ENCODE data around the gene GNB5. TPM values are rescaled to one million over a fixed set of nuclear protein-coding genes. Genes with fewer than 3 reads are reported as not detected.

The GNB5 gene
- total RNA-seq, 1 donor, result 58.3 TPM

DNA sequence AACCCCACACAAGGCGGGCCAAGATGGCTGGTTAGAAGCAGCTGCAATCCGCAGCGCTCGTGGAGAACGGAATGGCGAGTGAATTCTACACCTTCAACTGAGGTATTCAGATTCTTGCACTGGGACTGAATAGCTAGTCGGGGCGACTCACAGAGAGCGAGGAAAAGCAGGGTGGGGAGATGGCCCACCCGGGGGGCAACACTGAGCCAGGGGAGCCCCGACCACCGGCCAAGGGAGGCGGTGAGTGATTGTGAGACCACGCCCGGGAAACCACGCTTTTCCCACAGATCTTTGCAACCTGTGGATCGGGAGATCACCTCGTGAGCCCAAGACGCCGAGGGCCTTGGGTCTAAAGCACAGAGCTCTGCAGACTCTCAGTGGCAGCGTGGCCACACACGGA lies 28.3 kb downstream of the GNB5 start:
- TF ChIP-seq, protein P1, sequence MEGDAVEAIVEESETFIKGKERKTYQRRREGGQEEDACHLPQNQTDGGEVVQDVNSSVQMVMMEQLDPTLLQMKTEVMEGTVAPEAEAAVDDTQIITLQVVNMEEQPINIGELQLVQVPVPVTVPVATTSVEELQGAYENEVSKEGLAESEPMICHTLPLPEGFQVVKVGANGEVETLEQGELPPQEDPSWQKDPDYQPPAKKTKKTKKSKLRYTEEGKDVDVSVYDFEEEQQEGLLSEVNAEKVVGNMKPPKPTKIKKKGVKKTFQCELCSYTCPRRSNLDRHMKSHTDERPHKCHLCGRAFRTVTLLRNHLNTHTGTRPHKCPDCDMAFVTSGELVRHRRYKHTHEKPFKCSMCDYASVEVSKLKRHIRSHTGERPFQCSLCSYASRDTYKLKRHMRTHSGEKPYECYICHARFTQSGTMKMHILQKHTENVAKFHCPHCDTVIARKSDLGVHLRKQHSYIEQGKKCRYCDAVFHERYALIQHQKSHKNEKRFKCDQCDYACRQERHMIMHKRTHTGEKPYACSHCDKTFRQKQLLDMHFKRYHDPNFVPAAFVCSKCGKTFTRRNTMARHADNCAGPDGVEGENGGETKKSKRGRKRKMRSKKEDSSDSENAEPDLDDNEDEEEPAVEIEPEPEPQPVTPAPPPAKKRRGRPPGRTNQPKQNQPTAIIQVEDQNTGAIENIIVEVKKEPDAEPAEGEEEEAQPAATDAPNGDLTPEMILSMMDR (IDR thresholded peaks at IDR 0.05; ENCODE audit: insufficient read depth, low read depth, low read length), result no peak
- no peak overlapping the region for H3K4me3 ChIP-seq (ENCODE audit: low read depth, low read length)

DNA sequence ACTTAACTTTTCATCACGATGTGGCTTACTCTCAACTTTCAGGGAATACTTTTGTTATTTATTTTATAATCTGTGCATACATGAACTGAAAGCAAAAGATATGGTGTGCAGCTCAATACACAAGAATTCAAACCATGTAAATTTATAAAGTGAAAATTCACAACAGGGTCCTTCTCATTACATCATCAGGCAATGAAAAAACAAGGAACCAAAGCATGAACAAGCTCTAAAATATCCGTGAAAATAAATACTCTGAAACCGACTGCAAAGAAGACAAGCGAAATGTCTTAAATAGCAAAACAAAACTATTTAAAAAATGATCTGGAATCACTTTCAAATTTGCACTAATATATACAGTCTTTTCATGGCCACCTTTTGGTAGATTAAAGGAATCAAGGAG lies 28.9 kb downstream of the GNB5 start:
- peak; percentile 38 for DNase-seq (ENCODE audit: low read depth)
- no peak overlapping the region for H3K4me3 ChIP-seq (ENCODE audit: low read depth, low read length)
- TF ChIP-seq, protein P1 (IDR thresholded peaks at IDR 0.05; ENCODE audit: insufficient read depth, low read depth, low read length), result no peak

More for the DNA sequence above, 28.3 kb downstream of the GNB5 start:
- DNase-seq (ENCODE audit: low read depth), result no peak

DNA sequence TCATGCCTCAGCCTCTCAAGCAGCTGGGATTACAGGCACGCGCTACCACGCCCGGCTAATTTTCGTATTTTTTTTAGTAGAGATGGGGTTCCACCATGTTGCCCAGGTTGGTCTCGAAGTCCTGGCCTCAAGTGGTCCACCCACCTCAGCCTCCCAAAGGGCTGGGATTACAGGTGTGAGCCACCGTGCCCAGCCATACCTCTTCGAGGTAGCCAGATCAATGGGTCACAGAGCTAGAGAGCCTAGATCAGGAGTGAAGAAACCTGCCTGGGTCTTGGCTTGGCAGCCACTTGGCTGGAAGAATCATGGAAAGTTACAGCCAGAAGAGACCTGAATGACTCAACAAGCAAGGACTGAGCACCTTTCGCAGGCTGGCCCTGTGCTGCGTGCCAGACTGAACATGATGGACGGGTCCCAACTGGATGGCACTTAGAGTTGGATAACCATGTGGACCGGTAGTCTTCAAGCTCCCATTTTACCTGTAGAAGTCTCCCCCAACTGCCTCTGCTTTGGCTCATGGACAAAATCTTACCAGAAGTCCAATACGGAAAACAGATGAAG lies 29.7 kb downstream of the GNB5 start:
- no peak overlapping the region for H3K4me3 ChIP-seq (ENCODE audit: low read depth, low read length)
- no peak for DNase-seq (ENCODE audit: low read depth)
- TF ChIP-seq, protein P1 (IDR thresholded peaks at IDR 0.05; ENCODE audit: insufficient read depth, low read depth, low read length), result no peak

DNA sequence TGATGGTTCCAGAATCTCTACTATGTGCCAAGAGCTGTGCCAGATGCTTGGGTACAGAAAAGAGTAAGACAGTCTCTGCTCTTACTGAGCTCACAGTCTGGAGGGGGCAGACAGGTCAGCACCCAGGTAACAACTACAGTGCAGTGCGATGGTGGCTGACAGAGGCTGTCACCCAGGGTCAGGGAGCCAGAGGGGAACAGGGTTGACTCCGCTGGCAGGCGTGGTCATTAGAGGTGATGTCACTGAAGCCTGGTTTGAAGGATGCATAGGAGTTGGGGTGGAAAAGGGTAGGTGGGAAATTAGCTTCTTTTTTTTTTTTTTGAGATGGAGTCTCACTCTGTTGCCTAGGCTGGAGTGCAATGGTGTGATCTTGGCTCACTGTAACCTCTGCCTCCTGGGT lies 31.5 kb downstream of the GNB5 start:
- no peak for DNase-seq (ENCODE audit: low read depth)
- TF ChIP-seq, protein P1 (IDR thresholded peaks at IDR 0.05; ENCODE audit: insufficient read depth, low read depth, low read length), result no peak
- H3K4me3 ChIP-seq (ENCODE audit: low read depth, low read length), result no peak overlapping the region

DNA sequence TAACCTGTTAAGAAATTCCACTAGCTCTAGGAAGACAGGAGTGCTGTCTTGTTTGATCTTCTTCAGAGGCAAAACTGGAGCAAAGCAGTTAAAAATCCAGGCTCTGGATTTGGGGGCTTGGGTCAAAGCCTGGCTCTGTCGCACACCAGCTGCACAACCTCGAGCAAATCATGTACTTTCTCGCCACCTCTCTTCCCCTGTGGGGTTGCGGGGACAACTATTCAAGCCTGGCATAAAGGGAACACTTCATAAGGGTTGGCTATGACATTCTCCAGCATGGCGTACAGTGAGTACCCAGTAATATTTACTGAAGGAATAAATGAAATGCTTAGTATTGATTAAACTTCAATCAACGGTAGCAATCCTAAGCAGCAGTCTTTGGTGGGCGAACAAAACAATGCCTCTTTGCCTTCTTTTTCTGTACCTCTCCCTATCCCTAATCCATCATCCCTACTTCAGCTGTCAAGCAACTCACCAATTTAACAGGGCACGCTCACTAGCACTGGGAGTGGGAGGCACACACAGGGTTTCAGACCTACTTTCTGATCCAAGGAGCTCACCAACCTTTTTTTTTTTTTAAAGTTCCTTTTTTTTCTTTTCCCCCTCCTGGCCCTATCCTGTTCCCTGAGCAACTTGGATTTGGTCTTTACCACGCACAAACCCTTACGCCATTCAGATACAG lies 33.0 kb downstream of the GNB5 start:
- no peak overlapping the region for H3K4me3 ChIP-seq (ENCODE audit: low read depth, low read length)
- TF ChIP-seq, protein P1 (IDR thresholded peaks at IDR 0.05; ENCODE audit: insufficient read depth, low read depth, low read length), result no peak
- no peak for DNase-seq (ENCODE audit: low read depth)

DNA sequence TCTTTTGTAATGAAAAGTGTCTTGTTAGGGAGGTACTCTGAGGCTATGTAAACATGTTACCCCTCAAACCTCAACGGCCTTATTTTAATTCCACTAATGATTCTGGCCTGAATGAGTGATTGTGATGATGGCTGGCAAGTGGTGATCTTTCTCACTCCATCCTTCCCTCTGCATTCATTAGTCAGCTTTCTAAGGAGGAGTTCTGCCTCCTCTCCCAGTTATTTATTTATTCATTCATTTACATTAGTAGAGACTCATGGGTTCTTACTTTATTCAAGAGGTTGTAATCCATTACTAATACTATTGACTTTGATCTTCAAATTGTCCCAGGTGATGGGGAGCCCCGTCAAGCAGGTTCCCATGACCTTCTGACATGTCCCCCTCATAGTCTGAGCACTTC lies 35.3 kb downstream of the GNB5 start:
- no peak overlapping the region for H3K4me3 ChIP-seq (ENCODE audit: low read depth, low read length)
- TF ChIP-seq, protein P1 (IDR thresholded peaks at IDR 0.05; ENCODE audit: insufficient read depth, low read depth, low read length), result no peak
- DNase-seq (ENCODE audit: low read depth), result no peak
